ENCODE data around the gene CHCHD3.
"Not testable (repeated sequence)": the region's sequence is repeated elsewhere in the genome, so short reads cannot be mapped to it uniquely, and the experiment has no call there.

Gene CHCHD3

DNA sequence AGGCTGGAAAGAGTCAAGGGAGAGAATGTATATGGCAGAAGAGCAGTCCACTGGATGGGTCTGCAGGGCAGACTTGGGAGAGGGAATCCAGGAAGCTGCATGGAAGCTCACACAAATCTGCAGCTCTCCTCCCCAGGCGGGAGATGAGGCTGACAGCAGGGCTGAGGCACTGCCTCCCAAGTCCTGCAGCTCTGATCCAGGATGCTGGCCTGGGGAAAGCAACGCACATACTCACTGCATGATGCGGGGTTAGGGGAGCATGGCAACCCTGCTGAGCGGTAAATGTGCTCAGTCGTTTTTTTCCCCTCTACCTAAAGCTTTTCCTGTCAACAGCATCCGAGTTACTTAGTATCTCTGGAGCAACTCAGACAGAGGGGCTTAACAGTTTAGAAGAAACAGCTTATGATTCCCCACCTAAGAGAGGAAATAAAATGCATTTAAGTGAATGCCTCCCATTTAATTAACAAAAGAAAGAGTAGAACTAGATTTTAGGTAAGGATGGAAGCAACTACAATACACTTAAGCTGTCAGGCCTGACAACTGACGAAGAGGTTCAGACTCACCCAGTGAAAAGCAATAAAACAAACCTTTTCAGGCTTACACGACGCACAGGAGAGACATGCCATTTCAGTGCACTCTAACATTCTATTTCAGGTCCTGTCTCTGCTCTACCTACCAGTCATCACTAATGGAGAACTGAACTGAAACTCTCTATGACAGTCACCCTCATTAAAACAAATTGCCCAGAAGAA, 37.0 kb downstream of the CHCHD3 start:
- no peak for DNase-seq (ENCODE audit: low read depth)

- no peak for DNase-seq (ENCODE audit: low read depth)
Measured at GRCh38 chr7:133040674-133041073, 41.2 kb downstream of the CHCHD3 start.

GRCh38 chr7:133040178-133040577, 41.7 kb downstream of the CHCHD3 start:
- no peak for DNase-seq (ENCODE audit: low read depth)

GRCh38 chr7:133039614-133040013, 42.3 kb downstream of the CHCHD3 start:
- DNase-seq (ENCODE audit: low read depth): no peak

- no peak for DNase-seq (ENCODE audit: low read depth)
Measured at GRCh38 chr7:133036289-133036688, 45.6 kb downstream of the CHCHD3 start.

- DNase-seq (ENCODE audit: low read depth): not testable (repeated sequence)
Measured at GRCh38 chr7:133035240-133035639, 46.6 kb downstream of the CHCHD3 start.

DNA sequence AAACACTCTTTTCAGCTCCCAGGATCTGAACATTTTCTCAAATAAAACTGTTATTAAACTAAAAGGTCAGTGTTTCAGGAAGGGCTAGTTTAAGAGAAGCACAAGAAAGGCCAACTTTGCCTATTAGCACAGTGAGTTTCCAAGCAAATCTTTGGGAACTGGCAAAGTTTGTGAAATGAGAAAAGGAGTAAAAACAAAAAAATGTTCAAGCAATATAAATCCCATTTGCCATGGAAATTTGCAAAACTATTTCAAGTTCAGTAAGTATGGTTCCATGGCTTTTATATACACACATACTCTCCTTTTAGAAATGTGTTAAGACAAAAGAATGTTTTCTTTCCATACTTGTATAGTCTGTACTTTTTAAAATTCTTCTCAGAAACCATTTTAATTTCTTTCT, 51.5 kb downstream of the CHCHD3 start:
- DNase-seq (ENCODE audit: low read depth): no peak

GRCh38 chr7:133029463-133029862, 52.4 kb downstream of the CHCHD3 start:
- no peak for DNase-seq (ENCODE audit: low read depth)

- DNase-seq (ENCODE audit: low read depth): no peak
Measured at GRCh38 chr7:133027397-133027796, 54.5 kb downstream of the CHCHD3 start.

DNA sequence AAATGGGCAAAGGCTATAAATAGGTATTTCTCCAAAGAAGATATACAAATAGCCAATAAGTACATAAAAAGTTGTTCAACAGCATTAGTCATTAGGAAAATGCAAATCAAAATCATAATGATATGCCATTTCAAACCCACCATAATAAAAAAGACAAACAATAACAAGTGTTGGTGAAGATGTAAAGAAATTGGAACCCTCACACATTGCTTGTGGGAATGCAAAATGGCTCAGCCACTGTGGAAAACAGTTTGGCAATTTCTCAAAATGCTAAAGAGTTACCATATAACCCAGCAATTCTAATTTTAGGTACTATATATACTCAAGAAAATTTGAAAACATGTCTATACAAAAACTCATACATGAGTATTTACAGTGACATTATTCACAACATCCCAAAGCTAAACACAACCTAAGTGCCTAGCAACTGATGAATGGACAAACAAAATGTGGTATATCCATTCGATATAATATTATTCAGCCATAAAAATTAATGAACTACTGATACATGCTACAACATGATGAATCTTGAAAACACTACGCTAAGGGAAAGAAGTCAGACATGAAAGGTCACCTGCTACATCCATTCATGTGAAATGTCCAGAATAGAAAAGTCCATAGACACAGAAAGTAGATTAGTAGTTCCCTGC, 55.6 kb downstream of the CHCHD3 start:
- DNase-seq (ENCODE audit: low read depth): no peak

DNA sequence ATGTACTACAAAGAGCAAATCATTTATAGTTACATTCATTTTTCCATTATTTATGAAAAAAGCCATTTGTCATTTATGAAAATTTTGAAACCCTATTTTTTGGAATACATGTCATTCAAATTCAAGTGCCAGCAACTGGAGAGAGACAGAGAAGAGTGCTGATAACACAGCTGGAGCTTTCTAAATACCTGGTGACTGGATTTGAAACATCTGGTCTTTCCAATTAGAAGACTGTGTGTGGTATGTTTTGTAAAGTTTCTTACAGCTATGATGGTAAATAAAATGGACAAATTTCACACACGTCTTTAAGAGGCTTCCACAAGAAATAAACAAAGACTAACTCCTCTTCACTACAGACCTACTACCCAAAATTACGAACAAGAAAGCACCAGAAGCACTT, 56.8 kb downstream of the CHCHD3 start:
- DNase-seq (ENCODE audit: low read depth): no peak

DNA sequence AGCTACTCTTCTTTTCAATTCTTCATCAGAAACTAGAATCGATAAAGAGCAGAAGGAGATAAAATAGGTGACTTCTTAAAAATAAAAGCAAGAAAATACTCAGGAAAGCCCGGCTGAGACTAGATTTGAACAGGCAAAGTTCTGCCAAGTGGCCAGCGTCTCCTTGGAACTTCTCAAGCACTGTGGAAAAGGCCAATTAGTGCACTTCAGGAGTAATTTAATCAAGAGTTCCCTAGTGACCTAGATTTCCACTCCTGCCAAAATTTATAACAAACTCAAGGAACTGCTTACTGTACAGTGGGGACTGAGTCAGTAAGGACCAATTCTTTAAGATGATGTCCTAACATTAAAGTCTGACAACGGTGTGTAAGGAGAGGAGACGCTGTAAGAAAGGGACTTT, 57.3 kb downstream of the CHCHD3 start:
- no peak for DNase-seq (ENCODE audit: low read depth)

- DNase-seq (ENCODE audit: low read depth): no peak
Measured at GRCh38 chr7:133023370-133024071, 58.4 kb downstream of the CHCHD3 start.

DNA sequence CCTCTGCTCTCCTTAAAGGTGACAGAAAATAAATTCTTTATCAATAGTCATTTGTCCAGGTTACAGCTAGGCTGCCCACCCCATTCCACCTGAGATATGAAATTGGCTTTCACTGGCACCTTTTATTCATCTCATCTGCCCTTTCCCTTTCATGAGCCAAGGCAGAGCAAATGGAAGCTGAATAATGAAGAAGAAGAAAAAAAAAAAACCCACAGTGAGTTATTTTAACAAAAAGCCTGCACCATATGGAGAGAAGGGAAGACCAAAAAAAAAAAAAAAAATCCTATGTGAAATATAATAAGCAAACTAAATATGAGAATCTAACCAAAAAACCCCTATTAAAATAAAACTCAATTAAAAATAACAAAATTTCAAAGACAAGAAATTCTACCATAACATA, 59.2 kb downstream of the CHCHD3 start:
- no peak for DNase-seq (ENCODE audit: low read depth)

DNA sequence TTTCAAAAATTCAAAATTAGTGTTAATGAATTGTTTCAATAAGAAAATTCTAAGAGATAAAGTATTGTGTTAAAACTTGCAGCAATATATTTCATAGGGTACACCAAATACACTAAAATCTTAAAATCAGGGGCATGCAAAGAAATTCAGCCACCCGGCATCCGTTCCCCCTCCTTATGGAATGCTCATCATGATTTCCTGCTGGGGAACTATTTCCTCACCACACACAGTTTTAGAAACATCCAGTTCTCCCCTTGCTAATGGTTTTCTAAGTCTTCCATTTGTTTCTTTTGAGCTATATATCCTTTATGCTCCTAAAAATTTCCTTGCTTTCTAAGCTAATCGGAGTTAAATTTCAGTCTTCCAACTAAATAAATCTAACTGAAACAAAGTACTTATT, 60.7 kb downstream of the CHCHD3 start:
- no peak for DNase-seq (ENCODE audit: low read depth)

DNA sequence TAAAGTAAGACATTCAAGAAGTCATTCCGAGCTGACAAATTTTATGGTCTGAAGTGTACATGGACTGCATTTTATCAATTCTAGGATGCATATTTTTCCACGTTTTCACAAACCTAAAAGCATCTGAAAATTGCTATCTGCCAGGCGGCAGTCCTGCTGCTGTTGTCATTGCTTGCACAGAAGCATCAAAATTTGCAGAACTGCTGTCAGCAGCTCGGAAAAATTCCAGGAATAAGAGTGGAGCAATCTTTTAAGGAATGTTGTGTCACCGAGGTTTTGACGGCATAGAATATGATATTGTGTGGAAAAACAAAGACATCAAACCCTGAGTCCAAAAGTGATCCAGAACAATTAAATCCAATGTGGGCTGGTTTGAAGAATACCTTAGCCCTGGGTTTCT, 61.4 kb downstream of the CHCHD3 start:
- no peak for DNase-seq (ENCODE audit: low read depth)

- DNase-seq (ENCODE audit: low read depth): no peak
Measured at GRCh38 chr7:133019590-133019989, 62.3 kb downstream of the CHCHD3 start.

- no peak for DNase-seq (ENCODE audit: low read depth)
Measured at GRCh38 chr7:133016604-133017003, 65.3 kb downstream of the CHCHD3 start.

- DNase-seq (ENCODE audit: low read depth): no peak
Measured at GRCh38 chr7:133015888-133016287, 66.0 kb downstream of the CHCHD3 start.

GRCh38 chr7:133011746-133012145, 70.1 kb downstream of the CHCHD3 start:
- no peak for DNase-seq (ENCODE audit: low read depth)

- DNase-seq (ENCODE audit: low read depth): no peak
Measured at GRCh38 chr7:133009426-133010252, 72.3 kb downstream of the CHCHD3 start.

DNA sequence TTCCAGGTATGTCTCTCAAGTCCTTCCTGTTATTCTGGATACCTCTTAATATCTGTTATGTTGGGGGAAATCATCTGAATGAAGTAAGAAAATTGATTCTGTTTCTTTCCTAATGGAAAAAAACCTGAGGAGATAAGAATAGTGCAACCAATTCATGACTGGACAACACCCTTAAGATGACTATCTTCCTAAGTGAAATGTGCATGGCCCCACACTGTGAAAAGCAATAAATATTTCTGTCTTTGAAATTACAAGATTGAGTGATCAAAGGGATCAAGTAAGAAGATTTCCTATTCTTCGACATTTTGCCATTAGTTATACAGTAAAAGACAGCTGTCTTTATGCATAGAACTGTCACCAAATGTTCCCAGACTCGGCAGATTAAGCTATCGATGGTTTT, 73.9 kb downstream of the CHCHD3 start:
- DNase-seq (ENCODE audit: low read depth): no peak
